ENCODE data around the gene MZF1.

The MZF1 gene

DNA sequence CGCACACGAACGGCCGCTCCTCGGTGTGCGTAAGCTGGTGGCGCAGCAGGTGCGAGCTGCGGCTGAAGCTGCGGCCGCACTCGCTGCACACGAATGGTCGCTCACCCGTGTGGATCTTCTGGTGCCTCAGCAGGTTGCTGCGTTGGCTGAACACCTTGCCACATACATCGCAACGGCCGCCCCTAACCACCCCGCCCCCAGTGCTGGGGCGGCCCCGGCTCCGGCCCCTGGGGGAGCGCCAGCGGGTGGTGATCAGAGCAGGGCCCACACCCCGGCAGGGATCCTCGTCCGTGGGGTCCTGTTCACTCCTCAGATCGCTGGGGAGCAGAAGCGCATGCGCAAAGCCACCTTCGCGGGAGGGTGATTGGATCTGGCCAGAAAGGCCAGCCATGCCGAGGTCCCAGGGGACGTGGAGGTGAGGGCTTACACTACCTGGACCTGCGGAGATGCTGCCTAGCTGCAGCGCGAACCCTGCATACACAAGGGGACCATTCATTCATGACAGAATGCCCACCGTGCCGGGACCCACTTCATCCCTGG is 10.0 kb downstream of the MZF1 start:
- peak overlapping the region in 1 of 3 experiments; percentile 8 for H3K27ac Mint-ChIP-seq
- peaks cover 4% of the 10 kb centered on the region for H3K36me3 Mint-ChIP-seq (ENCODE audit: low read depth)
- H3K4me3 Mint-ChIP-seq = no peak overlapping the region
- H3K9me3 Mint-ChIP-seq = no peaks in the 10 kb centered on the region
- H3K4me1 Mint-ChIP-seq = peaks cover 5% of the 10 kb centered on the region
- no peaks in the 10 kb centered on the region for H3K27me3 Mint-ChIP-seq (ENCODE audit: low read depth)
- TF ChIP-seq, protein P1, sequence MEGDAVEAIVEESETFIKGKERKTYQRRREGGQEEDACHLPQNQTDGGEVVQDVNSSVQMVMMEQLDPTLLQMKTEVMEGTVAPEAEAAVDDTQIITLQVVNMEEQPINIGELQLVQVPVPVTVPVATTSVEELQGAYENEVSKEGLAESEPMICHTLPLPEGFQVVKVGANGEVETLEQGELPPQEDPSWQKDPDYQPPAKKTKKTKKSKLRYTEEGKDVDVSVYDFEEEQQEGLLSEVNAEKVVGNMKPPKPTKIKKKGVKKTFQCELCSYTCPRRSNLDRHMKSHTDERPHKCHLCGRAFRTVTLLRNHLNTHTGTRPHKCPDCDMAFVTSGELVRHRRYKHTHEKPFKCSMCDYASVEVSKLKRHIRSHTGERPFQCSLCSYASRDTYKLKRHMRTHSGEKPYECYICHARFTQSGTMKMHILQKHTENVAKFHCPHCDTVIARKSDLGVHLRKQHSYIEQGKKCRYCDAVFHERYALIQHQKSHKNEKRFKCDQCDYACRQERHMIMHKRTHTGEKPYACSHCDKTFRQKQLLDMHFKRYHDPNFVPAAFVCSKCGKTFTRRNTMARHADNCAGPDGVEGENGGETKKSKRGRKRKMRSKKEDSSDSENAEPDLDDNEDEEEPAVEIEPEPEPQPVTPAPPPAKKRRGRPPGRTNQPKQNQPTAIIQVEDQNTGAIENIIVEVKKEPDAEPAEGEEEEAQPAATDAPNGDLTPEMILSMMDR (IDR thresholded peaks at IDR 0.05; ENCODE audit: unreplicated experiment in 3 of 3) = no peak

DNA sequence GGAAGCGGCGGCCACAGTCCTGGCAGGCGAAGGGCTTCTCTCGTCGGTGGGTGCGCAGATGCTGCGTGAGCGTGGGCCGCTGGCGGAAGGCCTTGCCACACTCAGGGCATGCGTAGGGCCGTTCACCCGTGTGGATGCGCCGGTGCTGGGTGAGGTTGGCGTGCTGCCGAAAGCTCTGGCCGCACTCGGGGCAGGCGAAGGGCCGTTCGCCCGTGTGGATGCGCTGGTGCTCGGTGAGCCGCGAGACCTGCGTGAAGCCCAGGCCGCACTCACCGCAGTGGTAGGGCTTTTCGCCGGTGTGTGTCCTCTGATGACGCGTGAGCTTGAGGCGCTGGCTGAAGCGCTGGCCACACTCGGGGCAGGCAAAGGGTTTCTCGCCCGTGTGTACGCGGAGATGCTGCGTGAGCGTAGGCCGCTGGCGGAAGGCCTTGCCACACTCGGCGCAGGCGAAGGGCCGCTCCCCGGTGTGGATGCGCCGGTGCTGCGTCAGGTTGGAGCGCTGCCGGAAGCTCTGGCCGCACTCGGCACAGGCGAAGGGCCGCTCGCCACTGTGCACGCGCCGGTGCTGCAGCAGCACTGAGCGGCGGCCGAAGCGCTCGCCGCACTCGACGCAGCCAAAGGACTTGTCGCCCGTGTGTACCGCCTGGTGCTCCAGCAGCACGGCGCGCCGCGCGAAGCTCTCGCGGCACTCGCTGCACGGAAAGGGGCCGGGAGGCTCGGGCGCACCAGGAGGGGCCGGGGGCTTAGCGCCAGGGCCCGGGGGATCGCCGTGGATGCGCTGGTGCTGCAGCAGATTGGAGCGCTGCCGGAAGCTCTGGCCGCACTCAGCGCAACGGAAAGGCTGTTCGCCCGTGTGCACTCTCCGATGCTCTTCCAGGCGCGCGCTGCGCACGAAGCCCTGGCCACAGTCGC is 10.8 kb downstream of the MZF1 start:
- peaks cover 5% of the 10 kb centered on the region for H3K4me1 Mint-ChIP-seq
- no peaks in the 10 kb centered on the region for H3K9me3 Mint-ChIP-seq
- H3K4me3 Mint-ChIP-seq = no peak overlapping the region
- TF ChIP-seq, protein P1 (IDR thresholded peaks at IDR 0.05; ENCODE audit: unreplicated experiment in 3 of 3) = no peak
- peaks cover 4% of the 10 kb centered on the region for H3K36me3 Mint-ChIP-seq (ENCODE audit: low read depth)
- no peak overlapping the region for H3K27ac Mint-ChIP-seq
- H3K27me3 Mint-ChIP-seq (ENCODE audit: low read depth) = peaks cover 4% of the 10 kb centered on the region

DNA sequence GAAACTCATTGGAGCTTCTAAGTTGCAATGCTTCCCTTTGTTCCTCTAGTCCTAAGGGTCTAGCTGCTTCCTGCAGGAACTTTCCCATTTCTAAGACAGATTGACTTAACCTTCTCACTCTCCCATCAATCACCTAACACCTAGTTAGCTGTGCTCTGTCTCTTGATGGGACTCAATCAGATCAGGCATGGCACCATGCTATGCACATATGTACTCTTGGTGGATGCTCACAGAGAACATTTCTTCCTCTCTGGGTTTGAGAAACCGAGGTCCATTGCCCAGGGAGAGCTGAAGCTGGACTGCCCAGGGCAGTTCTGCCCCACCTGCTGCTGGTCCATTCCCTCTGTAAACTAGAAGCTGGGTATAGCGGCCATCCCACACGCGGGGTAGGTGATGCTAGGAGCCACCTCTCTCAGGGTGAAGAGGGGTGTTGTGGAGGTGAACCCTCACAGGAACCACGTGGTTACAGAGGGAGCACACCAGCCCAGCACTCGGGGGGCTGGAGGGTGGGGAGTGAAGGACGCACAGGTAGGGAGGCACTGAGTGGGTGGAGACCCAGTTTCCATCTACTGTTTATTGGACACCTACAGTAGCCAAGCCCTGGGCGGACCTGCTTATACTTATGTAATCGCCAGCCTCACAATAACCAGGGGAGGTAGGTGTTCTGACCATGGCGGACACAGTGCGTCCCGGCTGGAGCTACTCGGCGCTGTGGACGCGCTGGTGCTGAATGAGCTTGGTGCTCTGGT is 11.6 kb downstream of the MZF1 start:
- Mint-ChIP-seq H3K4me3 (peak overlapping the region; percentile 38 to 63 (median 48)), H3K9me3 (no peaks in the 10 kb centered on the region), H3K27ac (peak overlapping the region in 2 of 3 experiments; percentile 54 to 74), H3K27me3 (ENCODE audit: low read depth) (peaks cover 4% of the 10 kb centered on the region), H3K4me1 (peaks cover 13% of the 10 kb centered on the region), H3K36me3 (ENCODE audit: low read depth) (peaks cover 9% of the 10 kb centered on the region)
- TF ChIP-seq, protein P1 (IDR thresholded peaks at IDR 0.05; ENCODE audit: unreplicated experiment in 3 of 3) = no peak

DNA sequence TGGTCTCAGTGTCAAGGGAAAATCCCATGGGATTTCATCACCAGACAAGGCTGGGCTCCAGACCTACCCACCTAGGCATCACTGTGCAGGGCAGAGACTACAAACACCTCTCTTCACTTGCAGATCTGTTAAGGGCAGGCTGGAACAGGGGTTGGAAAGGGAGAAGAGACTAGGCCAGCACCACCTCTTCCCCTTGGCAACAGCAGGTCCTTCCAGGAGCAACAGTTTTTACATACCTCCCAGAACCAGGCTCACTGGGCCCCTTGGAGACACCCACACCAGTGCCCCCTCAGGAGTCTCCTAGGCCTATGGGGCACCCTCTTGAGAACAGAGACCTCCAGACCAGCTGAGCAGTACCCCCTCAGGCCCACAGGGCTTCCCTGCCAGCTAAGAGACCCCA is 12.2 kb downstream of the MZF1 start:
- H3K36me3 Mint-ChIP-seq (ENCODE audit: low read depth) = peaks cover 14% of the 10 kb centered on the region
- H3K27ac Mint-ChIP-seq = peak overlapping the region in 1 of 3 experiments; percentile 74
- TF ChIP-seq, protein P1 (IDR thresholded peaks at IDR 0.05; ENCODE audit: unreplicated experiment in 3 of 3) = no peak
- no peaks in the 10 kb centered on the region for H3K9me3 Mint-ChIP-seq
- H3K4me3 Mint-ChIP-seq = peak overlapping the region; percentile 63 to 98 (median 96)
- H3K27me3 Mint-ChIP-seq (ENCODE audit: low read depth) = peaks cover 4% of the 10 kb centered on the region
- H3K4me1 Mint-ChIP-seq = peaks cover 17% of the 10 kb centered on the region

DNA sequence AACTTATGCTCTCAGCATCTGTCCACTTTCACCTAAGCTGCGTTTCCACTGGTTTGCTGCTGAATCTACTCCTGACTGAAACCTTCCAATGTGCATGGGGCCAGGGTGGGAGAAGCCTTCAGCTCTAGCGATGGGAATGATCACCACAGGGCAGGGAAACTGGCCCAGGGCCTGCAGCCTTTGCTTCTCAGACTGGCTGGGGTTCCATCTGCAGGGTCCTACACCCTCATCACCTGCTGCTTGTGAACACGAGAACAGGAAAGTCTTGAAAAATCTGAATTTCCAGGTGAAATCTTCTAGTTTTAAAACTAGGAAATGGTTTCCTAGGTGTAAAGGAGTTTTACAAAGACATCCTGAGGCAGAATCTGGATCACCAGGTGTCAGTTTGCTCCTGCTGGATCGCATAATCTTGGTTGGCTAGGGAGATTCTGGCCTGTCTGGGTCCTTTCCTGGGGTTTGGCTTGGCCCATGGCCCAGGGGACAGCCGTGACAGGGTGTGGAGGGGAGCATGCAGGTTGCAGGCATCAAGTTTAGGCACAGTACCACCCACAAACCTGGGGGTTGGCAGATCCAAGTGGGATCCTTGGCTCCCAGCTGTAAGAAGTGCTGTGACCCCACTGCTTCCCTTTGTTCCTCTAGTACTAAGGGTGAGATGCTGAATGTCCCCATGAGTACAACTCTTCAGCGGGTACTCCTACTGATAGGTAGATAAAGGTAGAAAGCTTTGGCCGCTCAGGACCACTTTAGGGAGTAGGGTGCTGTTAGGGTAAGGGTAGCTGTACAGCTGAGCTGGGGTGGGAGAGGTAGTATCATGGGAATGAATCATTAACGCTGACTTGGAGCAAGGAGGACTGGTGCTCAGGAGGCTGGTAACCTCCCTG is 12.9 kb downstream of the MZF1 start:
- Mint-ChIP-seq H3K36me3 (ENCODE audit: low read depth) (peaks cover 16% of the 10 kb centered on the region), H3K4me1 (peaks cover 20% of the 10 kb centered on the region), H3K27me3 (ENCODE audit: low read depth) (peaks cover 4% of the 10 kb centered on the region), H3K27ac (peak overlapping the region; percentile 100), H3K9me3 (no peaks in the 10 kb centered on the region), H3K4me3 (peak overlapping the region; percentile 96 to 98 (median 98))
- TF ChIP-seq, protein P1 (IDR thresholded peaks at IDR 0.05; ENCODE audit: unreplicated experiment in 3 of 3) = no peak

Data from nephron (organoid).